Measurements from ENCODE around the gene MINK1. TPM values are rescaled to one million over a fixed set of nuclear protein-coding genes. Genes with fewer than 3 reads are reported as not detected.

The MINK1 gene
- total and polyA plus RNA-seq, 2 of the 13 experiments (the other 11 are each of a cell fraction or from before 2014, with no cell fraction given), result 17.2 to 63.9 TPM

DNA sequence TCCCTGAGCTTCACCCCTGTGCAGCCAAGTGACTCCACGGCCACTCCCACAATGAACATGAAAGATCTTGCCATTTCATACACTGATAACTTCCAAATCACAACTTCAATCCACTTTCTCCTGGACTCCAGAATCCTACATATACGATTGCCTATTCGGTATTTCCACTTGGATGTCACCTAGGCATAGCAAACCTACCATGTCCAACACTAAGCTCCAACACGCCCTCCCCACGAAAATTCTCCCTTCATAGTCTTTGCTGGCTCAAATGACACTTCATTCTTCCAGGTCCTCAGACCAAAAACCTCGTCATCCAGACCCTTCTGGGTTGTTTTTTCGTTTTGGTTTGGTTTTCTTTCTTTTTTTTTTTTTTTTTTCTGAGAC is 42.4 kb upstream of the MINK1 start:
- TF ChIP-seq ZNF142 (CRISPR knock-in tag; IDR thresholded peaks at IDR 0.05), result no peak
- TF ChIP-seq MEIS2 (CRISPR knock-in tag; IDR thresholded peaks at IDR 0.05), result no peak
- TF ChIP-seq SOX6 (IDR thresholded peaks at IDR 0.05), result no peak
- TF ChIP-seq SOX6 (CRISPR knock-in tag; IDR thresholded peaks at IDR 0.05), result peak; percentile 40
- TF ChIP-seq KDM4B (CRISPR knock-in tag; IDR thresholded peaks at IDR 0.05), result no peak
- TF ChIP-seq ZC3H4 (CRISPR knock-in tag; IDR thresholded peaks at IDR 0.05; ENCODE audit: borderline replicate concordance), result peak; percentile 83; the same call in 1 of the 2 replicates
- TF ChIP-seq ZNF317 (CRISPR knock-in tag; IDR thresholded peaks at IDR 0.05), result 0 out of 2 replicates have a peak, but pooled peaks have one; percentile 31
- TF ChIP-seq POLR2A (IDR thresholded peaks at IDR 0.05; ENCODE audit: insufficient read depth in 1 of 2, low read depth in 2 of 2, low read length in 2 of 2), result peak in 1 of 2 experiments; percentile 37; a peak in 1 of 4 replicates
- Histone ChIP-seq H3K9ac (ENCODE audit: insufficient read depth, low read depth, low read length) (peak overlapping the region; percentile 97), H3K79me2 (ENCODE audit: insufficient read depth, low read length) (peaks cover 15% of the 10 kb centered on the region), H3K27ac (ENCODE audit: extremely low read length, insufficient read depth, low read length) (peak overlapping the region; percentile 96), H3K27me3 (ENCODE audit: control insufficient read depth in 1 of 2, insufficient read depth in 2 of 2, low read length in 2 of 2) (no peaks in the 10 kb centered on the region; a peak in 1 of 5 replicates), H3K4me3 (replicated peaks in 1 of 3; ENCODE audit: insufficient read depth in 1 of 3, low read depth in 2 of 3, low read length in 3 of 3) (peak overlapping the region in 2 of 3 experiments; percentile 91 to 94; a peak in 4 of 6 replicates), H2AFZ (ENCODE audit: low read length) (no peak overlapping the region), H4K20me1 (ENCODE audit: insufficient read depth, low read length) (no peaks in the 10 kb centered on the region), H3K36me3 (replicated peaks in 1 of 2; ENCODE audit: control insufficient read depth in 1 of 2, insufficient read depth in 2 of 2, low read length in 2 of 2) (no peaks in the 10 kb centered on the region; a peak in 2 of 5 replicates), H3K4me2 (ENCODE audit: low read depth, low read length) (peak overlapping the region; percentile 96), H3K4me1 (ENCODE audit: insufficient read depth, low read length) (peaks cover 34% of the 10 kb centered on the region), H3K9me3 (ENCODE audit: low read length) (no peaks in the 10 kb centered on the region)
- ATAC-seq (no peak), DNase-seq (ENCODE audit: low spot score) (no peak), FAIRE-seq (no peak)
- ChIA-PET CTCF (ENCODE audit: low intra/inter-chr PET ratio, low total read pairs) (interaction anchor here (1.8 to 4.1 kb wide), 4 partner anchors 58 to 98 kb away, joined by 8 to 51 read pairs (median 10); partner anchors contain the start of genes ARRB2 and MED11), POLR2A (interaction anchor here (0.5 to 6.4 kb wide), 19 partner anchors 10 to 149 kb away, joined by 3 to 317 read pairs (median 8); partner anchors contain the start of genes ARRB2, CXCL16, MED11 and MINK1)
- intact Hi-C loops (cut with micrococcal nuclease; ENCODE audit: unreplicated experiment) (no loop called here), in situ Hi-C loops (cut with HindIII; ENCODE audit: extremely low pct_ligation_motif_present, low pct_unique_long_range_greater_than_20kb) (no loop called here)
- 82% methylated on average over 7 of the region's 7 CpGs for WGBS (ENCODE audit: low lambda C conversion rate)
- BruUV-seq (replicated peaks), result no TSS peak
